Vagina (tissue), 2 donors: ENCODE measurements around the gene SV2B. TPM values are rescaled to one million over a fixed set of nuclear protein-coding genes. Genes with fewer than 3 reads are reported as not detected.

Experiments
- DNase-seq, 2 donors: peaks; one replicate each; pipeline ENCODE4 v3.0.0-alpha.2; 2017; ENCODE audit errors: extremely low spot score in 2 of 2
- H3K27ac ChIP-seq: fragments of 200-600 bp; sonication (generic); one replicate; pipeline ENCODE4 v1.5.1; 2019
- H3K27me3 ChIP-seq: fragments of 200-600 bp; sonication (generic); one replicate; pipeline ENCODE4 v1.5.1; 2019
- H3K36me3 ChIP-seq, 2 donors: fragments of 200-600 bp; sonication (generic); one replicate each; pipeline ENCODE4 v1.5.1; 2017 to 2019
- H3K4me1 ChIP-seq: fragments of 200-600 bp; sonication (generic); one replicate; pipeline ENCODE4 v1.5.1; 2019
- H3K4me3 ChIP-seq, 2 donors: fragments of 200-600 bp; sonication (generic); 1 replicate in 1 of 2; 2 replicates in 1 of 2; pipeline ENCODE4 v1.5.1; 2016 to 2019
- H3K9me3 ChIP-seq: fragments of 200-600 bp; sonication (generic); one replicate; pipeline ENCODE4 v1.5.1; 2019
- POLR2A ChIP-seq, 2 donors: fragments of 450-650 bp; IDR thresholded peaks; one replicate each; pipeline ENCODE4 v1.6.1; 2017; ENCODE audit warnings: antibody characterized with exemption in 2 of 2, mild to moderate bottlenecking in 2 of 2, moderate library complexity in 2 of 2
- POLR2AphosphoS5 ChIP-seq, 2 donors: sonication (generic); formaldehyde crosslinking; IDR thresholded peaks; one replicate each; pipeline ENCODE4 v1.9.0; 2017; ENCODE audit warnings: antibody characterized with exemption in 2 of 2, mild to moderate bottlenecking in 2 of 2, low read depth in 1 of 2; ENCODE audit not compliant: insufficient read depth in 1 of 2
- intact Hi-C: fragments of 100-400 bp; cut with DNase I; formaldehyde crosslinking; loops from one replicate; pipeline ENCODE4 v1.15.1; 2023
- total RNA-seq: library from RNA; depleted of rRNA; stranded (reverse); fragments of >200 nt; gene quantifications from one replicate; pipeline ENCODE4 v1.2.3, GENCODE V29; 2016
- TF ChIP-seq, protein P1 (sequence below), 3 experiments: fragments of 450-650 bp in 2 of 3; fragments of 200-600 bp in 1 of 3; sonication (generic) in 1 of 3; IDR thresholded peaks; one replicate each; pipeline ENCODE4 v1.5.1; 2017 to 2019; ENCODE audit warnings: antibody characterized with exemption in 3 of 3, mild to moderate bottlenecking in 2 of 3, moderate library complexity in 2 of 3

Gene SV2B
- total RNA-seq, 1 donor from 2014 or later: 3.2 TPM

DNA sequence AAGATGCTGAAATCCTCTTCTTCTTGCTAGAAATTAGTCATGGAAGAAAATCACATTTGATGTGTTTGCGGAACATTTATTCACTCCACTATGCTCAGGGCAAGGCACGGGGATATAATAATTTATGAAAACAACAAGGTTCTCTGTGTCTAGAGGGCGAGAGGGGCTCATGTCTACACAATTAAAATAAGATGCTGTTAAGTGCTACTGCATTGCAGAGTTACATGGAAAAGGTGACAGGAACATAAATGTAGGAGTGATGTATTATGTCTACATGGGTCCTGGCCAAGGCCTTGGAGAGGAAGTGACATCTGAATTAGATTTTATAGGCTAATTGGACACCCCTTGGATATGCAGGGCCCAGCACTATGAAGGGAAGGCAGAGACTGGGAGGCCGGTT is 96.1 kb downstream of the SV2B start:
- Histone ChIP-seq H3K4me1 (no peaks in the 10 kb centered on the region), H3K4me3 (no peak overlapping the region), H3K36me3 (no peaks in the 10 kb centered on the region), H3K27me3 (no peaks in the 10 kb centered on the region), H3K27ac (no peak overlapping the region), H3K9me3 (no peaks in the 10 kb centered on the region)
- no peak for DNase-seq
- intact Hi-C loops: no loop called here
- TF ChIP-seq POLR2AphosphoS5 (IDR thresholded peaks at IDR 0.05; ENCODE audit: insufficient read depth in 1 of 2, low read depth in 1 of 2): no peak
- TF ChIP-seq, protein P1, sequence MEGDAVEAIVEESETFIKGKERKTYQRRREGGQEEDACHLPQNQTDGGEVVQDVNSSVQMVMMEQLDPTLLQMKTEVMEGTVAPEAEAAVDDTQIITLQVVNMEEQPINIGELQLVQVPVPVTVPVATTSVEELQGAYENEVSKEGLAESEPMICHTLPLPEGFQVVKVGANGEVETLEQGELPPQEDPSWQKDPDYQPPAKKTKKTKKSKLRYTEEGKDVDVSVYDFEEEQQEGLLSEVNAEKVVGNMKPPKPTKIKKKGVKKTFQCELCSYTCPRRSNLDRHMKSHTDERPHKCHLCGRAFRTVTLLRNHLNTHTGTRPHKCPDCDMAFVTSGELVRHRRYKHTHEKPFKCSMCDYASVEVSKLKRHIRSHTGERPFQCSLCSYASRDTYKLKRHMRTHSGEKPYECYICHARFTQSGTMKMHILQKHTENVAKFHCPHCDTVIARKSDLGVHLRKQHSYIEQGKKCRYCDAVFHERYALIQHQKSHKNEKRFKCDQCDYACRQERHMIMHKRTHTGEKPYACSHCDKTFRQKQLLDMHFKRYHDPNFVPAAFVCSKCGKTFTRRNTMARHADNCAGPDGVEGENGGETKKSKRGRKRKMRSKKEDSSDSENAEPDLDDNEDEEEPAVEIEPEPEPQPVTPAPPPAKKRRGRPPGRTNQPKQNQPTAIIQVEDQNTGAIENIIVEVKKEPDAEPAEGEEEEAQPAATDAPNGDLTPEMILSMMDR (IDR thresholded peaks at IDR 0.05): no peak
- no peak for TF ChIP-seq POLR2A (IDR thresholded peaks at IDR 0.05)

DNA sequence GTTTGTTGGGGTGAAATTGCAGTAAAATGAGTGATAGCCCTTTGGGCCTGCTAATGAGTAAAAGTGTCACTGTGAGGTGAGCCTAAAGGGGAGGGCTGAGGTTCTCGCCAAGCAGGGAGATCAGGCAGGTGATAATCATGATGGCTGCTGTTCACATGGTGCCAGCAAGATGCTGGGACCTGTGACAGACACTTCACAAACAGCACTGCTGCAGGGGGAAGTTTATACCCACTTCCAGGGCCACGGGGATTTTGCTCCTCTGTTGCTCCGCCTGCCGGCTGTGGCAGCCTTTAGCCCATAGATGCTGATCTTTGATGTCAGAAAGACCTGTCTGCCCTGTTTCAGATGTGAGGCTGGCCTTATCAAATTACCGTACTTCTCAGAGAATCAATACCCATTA is 96.7 kb downstream of the SV2B start:
- DNase-seq: no peak
- Histone ChIP-seq H3K4me3 (no peak overlapping the region), H3K9me3 (no peaks in the 10 kb centered on the region), H3K4me1 (no peaks in the 10 kb centered on the region), H3K36me3 (no peaks in the 10 kb centered on the region), H3K27ac (no peak overlapping the region), H3K27me3 (no peaks in the 10 kb centered on the region)
- intact Hi-C loops: no loop called here
- TF ChIP-seq, protein P1 (IDR thresholded peaks at IDR 0.05): no peak
- no peak for TF ChIP-seq POLR2AphosphoS5 (IDR thresholded peaks at IDR 0.05; ENCODE audit: insufficient read depth in 1 of 2, low read depth in 1 of 2)

DNA sequence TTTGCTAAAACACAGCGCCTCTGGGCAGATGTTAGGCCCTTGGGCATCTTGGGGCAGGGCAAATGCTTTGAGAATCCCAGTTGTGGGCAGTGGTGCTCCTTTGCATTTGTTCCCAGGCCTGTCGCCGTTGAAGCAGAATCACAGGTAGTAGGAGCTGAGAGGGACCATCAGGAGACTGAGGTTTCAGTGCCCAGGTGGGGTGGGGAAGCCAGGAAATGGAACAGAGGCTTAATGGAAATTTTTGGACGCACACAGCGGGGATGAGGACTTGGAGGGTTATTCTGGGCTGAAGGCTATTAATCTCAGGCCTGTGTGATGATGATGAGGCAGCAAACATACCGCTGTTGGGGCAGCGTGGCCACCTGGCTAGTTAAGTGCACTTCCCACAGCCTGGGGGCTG is 99.5 kb downstream of the SV2B start:
- no peak overlapping the region for H3K27ac ChIP-seq
- H3K9me3 ChIP-seq: no peaks in the 10 kb centered on the region
- DNase-seq: no peak
- H3K36me3 ChIP-seq: no peaks in the 10 kb centered on the region
- intact Hi-C loops: no loop called here
- no peaks in the 10 kb centered on the region for H3K27me3 ChIP-seq
- no peaks in the 10 kb centered on the region for H3K4me1 ChIP-seq
- TF ChIP-seq, protein P1 (IDR thresholded peaks at IDR 0.05): no peak
- TF ChIP-seq POLR2A (IDR thresholded peaks at IDR 0.05) (no peak), POLR2AphosphoS5 (IDR thresholded peaks at IDR 0.05; ENCODE audit: insufficient read depth in 1 of 2, low read depth in 1 of 2) (no peak)
- H3K4me3 ChIP-seq: no peak overlapping the region

DNA sequence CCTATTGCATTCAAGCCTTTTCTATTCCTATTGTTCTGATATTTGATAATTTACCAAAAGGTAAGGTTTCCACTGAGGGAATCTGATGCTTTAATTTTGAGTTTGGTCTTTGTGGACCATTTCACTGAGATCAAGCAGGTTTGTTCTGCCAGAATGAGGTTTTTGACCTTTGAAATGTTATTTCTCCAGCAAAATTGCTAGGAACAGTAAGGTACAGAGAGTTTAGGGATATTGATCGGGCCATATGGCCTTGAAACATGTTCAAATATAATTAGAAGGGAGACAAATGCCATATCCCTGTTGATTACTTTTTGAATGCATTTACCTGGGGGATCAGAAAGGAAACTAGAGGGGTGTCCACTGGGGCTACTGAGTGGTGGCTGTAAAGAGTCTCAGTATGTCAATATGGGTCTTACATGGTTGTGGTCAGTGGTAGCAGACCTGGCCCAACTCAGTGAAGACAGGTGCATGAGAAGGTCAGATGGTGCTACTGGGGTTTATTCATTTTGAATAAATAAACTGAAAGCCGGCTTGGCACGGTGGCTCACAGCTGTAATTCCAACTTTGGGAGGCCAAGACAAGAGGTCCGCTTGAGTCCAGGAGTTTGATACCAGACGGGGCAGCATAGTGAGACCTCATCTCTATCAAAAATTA is 100.2 kb downstream of the SV2B start:
- H3K4me1 ChIP-seq: no peaks in the 10 kb centered on the region

DNA sequence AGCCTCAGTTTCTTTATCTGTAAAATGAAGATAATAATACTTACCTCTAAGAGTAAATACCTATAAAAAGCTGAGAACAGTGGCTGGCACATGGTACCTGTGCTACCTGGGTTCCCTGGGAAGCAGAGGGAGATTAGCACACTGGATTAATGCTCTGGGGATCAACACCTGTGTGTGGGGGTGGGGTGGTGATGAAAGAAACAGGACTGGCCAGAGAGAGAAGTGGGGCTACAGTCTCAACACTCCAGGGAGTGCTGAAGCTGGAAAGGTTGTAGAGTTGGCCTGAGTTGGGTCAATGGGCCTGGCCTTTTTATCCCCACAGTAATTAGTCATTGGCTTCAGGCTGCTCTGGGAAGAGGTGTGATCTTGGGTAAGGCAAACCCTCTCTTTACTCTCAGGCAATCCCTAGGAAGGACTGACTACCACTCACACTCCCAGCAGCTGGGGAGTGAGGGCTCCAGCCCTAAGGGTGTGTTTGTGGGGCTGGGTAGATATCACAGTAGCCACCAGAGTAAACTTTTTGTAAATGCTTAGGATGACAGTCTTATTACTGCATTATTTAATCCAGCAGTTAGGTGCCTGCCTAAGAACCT is 102.5 kb downstream of the SV2B start:
- Histone ChIP-seq H3K4me3 (no peak overlapping the region), H3K36me3 (no peaks in the 10 kb centered on the region), H3K9me3 (no peaks in the 10 kb centered on the region), H3K27me3 (no peaks in the 10 kb centered on the region), H3K27ac (no peak overlapping the region), H3K4me1 (no peaks in the 10 kb centered on the region)
- TF ChIP-seq, protein P1 (IDR thresholded peaks at IDR 0.05): no peak
- TF ChIP-seq POLR2AphosphoS5 (IDR thresholded peaks at IDR 0.05; ENCODE audit: insufficient read depth in 1 of 2, low read depth in 1 of 2): no peak
- TF ChIP-seq POLR2A (IDR thresholded peaks at IDR 0.05): no peak
- DNase-seq: no peak
- intact Hi-C loops: no loop called here

More for the DNA sequence above, 100.2 kb downstream of the SV2B start:
- no peak overlapping the region for H3K27ac ChIP-seq
- H3K36me3 ChIP-seq: no peaks in the 10 kb centered on the region
- intact Hi-C loops: no loop called here
- no peaks in the 10 kb centered on the region for H3K9me3 ChIP-seq
- no peaks in the 10 kb centered on the region for H3K27me3 ChIP-seq
- DNase-seq: no peak
- no peak for TF ChIP-seq POLR2AphosphoS5 (IDR thresholded peaks at IDR 0.05; ENCODE audit: insufficient read depth in 1 of 2, low read depth in 1 of 2)
- TF ChIP-seq POLR2A (IDR thresholded peaks at IDR 0.05): no peak
- no peak overlapping the region for H3K4me3 ChIP-seq
